H9 (cell line): Measurements from ENCODE around the gene PREX1. TPM values are rescaled to one million over a fixed set of nuclear protein-coding genes. Genes with fewer than 3 reads are reported as not detected.

Experiments
- DNase-seq: peaks from one replicate; pipeline ENCODE4 v3.0.0-alpha.2; 2017
- H2AFZ ChIP-seq: one replicate; pipeline ENCODE4 v1.6.1; 2013; ENCODE audit warnings: mild to moderate bottlenecking, low read length, control low read depth, moderate library complexity
- H2AK5ac ChIP-seq: 2 replicates; pipeline ENCODE4 v1.6.1; 2013; ENCODE audit warnings: low read length, control low read depth, mixed read lengths; ENCODE audit not compliant: insufficient read length
- H2BK120ac ChIP-seq: one replicate; pipeline ENCODE4 v1.6.1; 2013; ENCODE audit warnings: low read depth, mild to moderate bottlenecking, low read length, control low read depth, inconsistent platforms; ENCODE audit not compliant: poor library complexity, severe bottlenecking
- H2BK12ac ChIP-seq: 2 replicates; pipeline ENCODE4 v1.6.1; 2013; ENCODE audit warnings: low read length, control low read depth, mixed read lengths, low read depth; ENCODE audit not compliant: insufficient read length
- H2BK15ac ChIP-seq: 2 replicates; pipeline ENCODE4 v1.6.1; 2013; ENCODE audit warnings: low read depth, low read length, control low read depth
- H2BK20ac ChIP-seq: one replicate; pipeline ENCODE4 v1.6.1; 2013; ENCODE audit warnings: low read depth, mild to moderate bottlenecking, low read length, control low read depth, inconsistent platforms; ENCODE audit not compliant: poor library complexity, severe bottlenecking
- H2BK5ac ChIP-seq: 2 replicates; pipeline ENCODE4 v1.6.1; 2013; ENCODE audit warnings: low read length, control low read depth, mixed read lengths; ENCODE audit not compliant: insufficient read length
- H3K14ac ChIP-seq: 2 replicates; pipeline ENCODE4 v1.6.1; 2013; ENCODE audit warnings: low read length, control low read depth; ENCODE audit not compliant: insufficient read depth
- H3K18ac ChIP-seq: 2 replicates; pipeline ENCODE4 v1.6.1; 2013; ENCODE audit warnings: low read depth, mild to moderate bottlenecking, mixed read lengths, low read length, control low read depth; ENCODE audit not compliant: insufficient read length
- H3K23ac ChIP-seq: 2 replicates; pipeline ENCODE4 v1.6.1; 2013; ENCODE audit warnings: low read length, control low read depth, mixed read lengths, low read depth; ENCODE audit not compliant: insufficient read length
- H3K23me2 ChIP-seq: 2 replicates; pipeline ENCODE4 v1.6.1; 2013; ENCODE audit warnings: low read depth, mild to moderate bottlenecking, mixed read lengths, low read length, control low read depth; ENCODE audit not compliant: insufficient read length, poor library complexity, severe bottlenecking
- H3K27ac ChIP-seq: 2 replicates; pipeline ENCODE4 v1.5.1; 2013; ENCODE audit warnings: low read length, control low read depth, mixed read lengths, low read depth; ENCODE audit not compliant: insufficient read length
- H3K27me3 ChIP-seq: 2 replicates; pipeline ENCODE4 v1.6.1; 2013; ENCODE audit warnings: low read length, control low read depth, inconsistent platforms; ENCODE audit not compliant: insufficient read depth
- H3K4ac ChIP-seq: 2 replicates; pipeline ENCODE4 v1.6.1; 2013; ENCODE audit warnings: low read depth, mild to moderate bottlenecking, control low read depth, inconsistent platforms, low read length, moderate library complexity
- H3K4me1 ChIP-seq: 2 replicates; pipeline ENCODE4 v1.6.1; 2013; ENCODE audit warnings: low read length, control low read depth, inconsistent platforms; ENCODE audit not compliant: insufficient read depth
- H3K4me2 ChIP-seq: 2 replicates; pipeline ENCODE4 v1.6.1; 2013; ENCODE audit warnings: low read length, control low read depth, mixed read lengths; ENCODE audit not compliant: insufficient read length, insufficient read depth
- H3K56ac ChIP-seq: 2 replicates; pipeline ENCODE4 v1.6.1; 2013; ENCODE audit warnings: low read depth, mild to moderate bottlenecking, mixed read lengths, low read length, control low read depth; ENCODE audit not compliant: insufficient read length
- H3K79me1 ChIP-seq: 2 replicates; pipeline ENCODE4 v1.6.1; 2013; ENCODE audit warnings: low read depth, mild to moderate bottlenecking, moderate library complexity, low read length, control low read depth, inconsistent platforms; ENCODE audit not compliant: insufficient read depth, poor library complexity, severe bottlenecking
- H3K79me2 ChIP-seq: 2 replicates; pipeline ENCODE4 v1.6.1; 2013; ENCODE audit warnings: low read length, control low read depth, inconsistent platforms; ENCODE audit not compliant: insufficient read depth
- H3K9ac ChIP-seq: 2 replicates; pipeline ENCODE4 v1.6.1; 2013; ENCODE audit warnings: low read length, control low read depth, mixed read lengths; ENCODE audit not compliant: insufficient read length; ENCODE audit errors: extremely low read depth
- H3K9me3 ChIP-seq: one replicate; pipeline ENCODE4 v1.6.1; 2013; ENCODE audit warnings: low read depth, low read length, inconsistent platforms; ENCODE audit not compliant: control insufficient read depth
- H3T11ph ChIP-seq: one replicate; pipeline ENCODE4 v1.6.1; 2013; ENCODE audit warnings: mild to moderate bottlenecking, low read length, control low read depth, inconsistent platforms
- H4K20me1 ChIP-seq: one replicate; pipeline ENCODE4 v1.6.1; 2013; ENCODE audit not compliant: control insufficient read depth, insufficient read length, insufficient read depth
- H4K5ac ChIP-seq: 2 replicates; pipeline ENCODE4 v1.6.1; 2013; ENCODE audit warnings: low read depth, mild to moderate bottlenecking, mixed read lengths, low read length, control low read depth; ENCODE audit not compliant: insufficient read length
- H4K8ac ChIP-seq: replicated peaks from 2 replicates; pipeline ENCODE4 v1.6.1; 2013; ENCODE audit warnings: low read length, control low read depth, mixed read lengths, low read depth; ENCODE audit not compliant: insufficient read length
- H4K91ac ChIP-seq: 2 replicates; pipeline ENCODE4 v1.6.1; 2013; ENCODE audit warnings: low read depth, mild to moderate bottlenecking, moderate library complexity, mixed read lengths, low read length, control low read depth; ENCODE audit not compliant: insufficient read length
- H3K27ac Mint-ChIP-seq, 3 experiments: 2 replicates in 2 of 3; 3 replicates in 1 of 3; pipeline ENCODE4 v1.8.0; 2020 to 2021; ENCODE audit warnings: mixed read lengths in 3 of 3, mild to moderate bottlenecking in 1 of 3, moderate library complexity in 1 of 3
- H3K27me3 Mint-ChIP-seq: 2 replicates; pipeline ENCODE4 v1.8.0; 2021; ENCODE audit warnings: low read depth, mild to moderate bottlenecking, moderate library complexity, mixed read lengths
- H3K36me3 Mint-ChIP-seq, 3 experiments: 2 replicates in 2 of 3; 3 replicates in 1 of 3; pipeline ENCODE4 v1.8.0; 2020 to 2021; ENCODE audit warnings: low read depth in 3 of 3, mixed read lengths in 3 of 3; ENCODE audit not compliant: insufficient read depth in 1 of 3
- H3K4me1 Mint-ChIP-seq, 2 experiments: 2 replicates each; pipeline ENCODE4 v1.8.0; 2020; ENCODE audit warnings: mixed read lengths in 2 of 2
- H3K4me3 Mint-ChIP-seq, 2 experiments: 2 replicates in 1 of 2; 3 replicates in 1 of 2; pipeline ENCODE4 v1.8.0; 2020 to 2021; ENCODE audit warnings: mild to moderate bottlenecking in 2 of 2, mixed read lengths in 2 of 2, moderate library complexity in 1 of 2
- H3K9me3 Mint-ChIP-seq, 2 experiments: 2 replicates in 1 of 2; 3 replicates in 1 of 2; pipeline ENCODE4 v1.8.0; 2020; ENCODE audit warnings: mild to moderate bottlenecking in 2 of 2, mixed read lengths in 2 of 2, moderate library complexity in 1 of 2
- CTCF ChIP-seq: fragments of 200-600 bp; sonication (generic); conservative IDR thresholded peaks from 3 replicates; pipeline ENCODE4 v1.8.0; 2021; ENCODE audit warnings: antibody characterized with exemption, mild to moderate bottlenecking
- WGBS: extraction: QIAGEN DNeasy Blood & Tissue Kit; methylation state at CpG from one replicate; pipeline ENCODE4 v1.1.7; 2013; ENCODE audit warnings: missing lambda C conversion rate, low lambda C conversion rate, mixed read lengths; ENCODE audit not compliant: insufficient read length; ENCODE audit errors: extremely low coverage; 5-methylcytosine and 5-hydroxymethylcytosine counted together
- total RNA-seq: library from RNA; stranded (reverse); gene quantifications from 2 replicates; pipeline ENCODE4 v1.2.1, GENCODE V29; 2021

Gene PREX1
- total RNA-seq, 1 experiment from 2014 or later = 6.6 TPM

- no peak overlapping the region for H2BK15ac ChIP-seq
Measured at GRCh38 chr20:48689388-48689787, 138.4 kb downstream of the PREX1 start.

More at GRCh38 chr20:48689388-48689787, 138.4 kb downstream of the PREX1 start:
- Histone ChIP-seq H4K8ac (no peak overlapping the region), H3K79me1 (no peaks in the 10 kb centered on the region), H3K14ac (no peak overlapping the region), H2BK12ac (no peak overlapping the region), H3K9ac (no peak overlapping the region), H4K20me1 (no peaks in the 10 kb centered on the region), H3T11ph (no peak overlapping the region), H3K23me2 (no peaks in the 10 kb centered on the region), H3K4me1 (peaks cover 2% of the 10 kb centered on the region; the same call in 1 of the 2 replicates), H4K91ac (no peak overlapping the region), H3K56ac (no peak overlapping the region), H3K18ac (no peak overlapping the region), H3K4ac (no peak overlapping the region), H3K4me2 (no peak overlapping the region), H2AFZ (no peak overlapping the region), H2AK5ac (no peak overlapping the region), H2BK5ac (no peak overlapping the region), H3K27ac (no peak overlapping the region), H2BK20ac (no peak overlapping the region), H3K9me3 (no peaks in the 10 kb centered on the region), H2BK120ac (no peak overlapping the region), H3K27me3 (no peaks in the 10 kb centered on the region), H3K23ac (no peak overlapping the region), H4K5ac (no peak overlapping the region), H3K79me2 (no peaks in the 10 kb centered on the region)
- no peak for TF ChIP-seq CTCF
- H3K4me3 Mint-ChIP-seq = no peak overlapping the region
- WGBS = no CpG with 5 or more reads among the region's 8 CpGs
- peaks cover 16 to 32% of the 10 kb centered on the region in 2 experiments for H3K4me1 Mint-ChIP-seq
- no peaks in the 10 kb centered on the region for H3K9me3 Mint-ChIP-seq
- no peak overlapping the region for H3K27ac Mint-ChIP-seq
- H3K36me3 Mint-ChIP-seq = peaks cover 0 to 5% (median 2%) of the 10 kb centered on the region in 3 experiments; a peak in 2 of 7 replicates
- H3K27me3 Mint-ChIP-seq = peaks cover 2% of the 10 kb centered on the region; the same call in 1 of the 2 replicates
- no peak for DNase-seq
